Stimulated activated memory B cell treated with anti-CD40 and anti-IgM and Interleukin-4, amounts not matched to agents 10 μg/mL and 1 μg/mL and 100 μg/mL, for 72 hours (primary cell): ENCODE results near the gene NLE1.
"Not testable (repeated sequence)": the region's sequence is repeated elsewhere in the genome, so short reads cannot be mapped to it uniquely, and the experiment has no call there.

ENCODE experiments used
- ATAC-seq: fragments of 150-1000 bp; cut with Tn5 transposase; 2 replicates; pipeline ENCODE4 v1.10.0; 2021
- H3K27ac Mint-ChIP-seq: one replicate; pipeline ENCODE4 v1.8.0; 2022; ENCODE audit warnings: mild to moderate bottlenecking, mixed read lengths
- H3K27me3 Mint-ChIP-seq: one replicate; pipeline ENCODE4 v1.8.0; 2022; ENCODE audit warnings: mixed read lengths
- H3K36me3 Mint-ChIP-seq: one replicate; pipeline ENCODE4 v1.8.0; 2022; ENCODE audit warnings: mixed read lengths
- H3K4me1 Mint-ChIP-seq: one replicate; pipeline ENCODE4 v1.8.0; 2022; ENCODE audit warnings: mixed read lengths
- H3K4me3 Mint-ChIP-seq: one replicate; pipeline ENCODE4 v1.8.0; 2022; ENCODE audit warnings: mild to moderate bottlenecking, moderate library complexity, mixed read lengths
- H3K9me3 Mint-ChIP-seq: one replicate; pipeline ENCODE4 v1.8.0; 2022; ENCODE audit warnings: mixed read lengths

Gene NLE1

DNA sequence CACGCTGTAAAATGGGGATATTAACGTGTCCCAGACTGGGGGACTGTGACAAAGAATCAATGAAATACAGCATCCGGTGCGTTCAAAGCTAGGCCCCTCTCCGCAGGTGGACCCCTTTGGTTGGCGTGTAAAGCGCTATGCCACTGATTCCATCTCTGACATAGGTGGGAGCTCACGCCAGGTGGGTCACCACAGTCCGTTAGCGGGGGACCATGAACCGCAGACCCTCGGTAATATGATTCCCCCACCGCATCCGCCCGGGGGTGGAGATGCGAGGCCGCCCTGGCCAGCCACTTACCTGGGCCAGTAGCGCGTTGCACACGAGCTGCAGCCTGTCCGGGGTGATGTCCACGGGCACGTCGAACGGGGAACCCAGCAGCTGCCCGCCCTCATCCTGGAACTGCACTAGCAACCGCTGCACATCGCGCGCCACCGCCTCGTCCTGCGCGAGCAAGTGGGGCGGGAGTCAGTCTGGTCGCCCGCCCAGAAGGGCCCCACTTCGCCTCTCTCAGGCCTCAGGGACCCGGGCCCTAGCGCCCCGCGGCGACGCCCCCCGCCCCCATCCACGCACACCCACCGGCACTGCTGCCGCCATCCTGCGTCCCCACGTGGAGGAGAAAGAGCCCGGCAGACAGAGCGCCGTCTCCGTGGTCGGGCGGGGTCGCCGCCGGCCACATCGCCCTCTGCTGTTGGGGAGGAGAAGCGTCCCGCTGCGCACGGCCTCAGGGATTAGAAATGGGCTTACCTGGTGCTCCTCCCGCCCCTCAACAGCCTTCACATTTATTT, at the start of gene NLE1:
Gene NLE1 (minus strand): TSS at position 623 of the 786 bp plus-strand sequence. CDS start 28 bp downstream, at position 595.
- Mint-ChIP-seq H3K27me3 (no peaks in the 10 kb centered on the region), H3K4me1 (no peaks in the 10 kb centered on the region), H3K9me3 (no peaks in the 10 kb centered on the region), H3K4me3 (peak within 1 kb of the TSS; percentile 83), H3K27ac (peak within 1 kb of the TSS; percentile 75), H3K36me3 (peaks cover 13% of the 10 kb centered on the region)
- ATAC-seq: peak; percentile 96

DNA sequence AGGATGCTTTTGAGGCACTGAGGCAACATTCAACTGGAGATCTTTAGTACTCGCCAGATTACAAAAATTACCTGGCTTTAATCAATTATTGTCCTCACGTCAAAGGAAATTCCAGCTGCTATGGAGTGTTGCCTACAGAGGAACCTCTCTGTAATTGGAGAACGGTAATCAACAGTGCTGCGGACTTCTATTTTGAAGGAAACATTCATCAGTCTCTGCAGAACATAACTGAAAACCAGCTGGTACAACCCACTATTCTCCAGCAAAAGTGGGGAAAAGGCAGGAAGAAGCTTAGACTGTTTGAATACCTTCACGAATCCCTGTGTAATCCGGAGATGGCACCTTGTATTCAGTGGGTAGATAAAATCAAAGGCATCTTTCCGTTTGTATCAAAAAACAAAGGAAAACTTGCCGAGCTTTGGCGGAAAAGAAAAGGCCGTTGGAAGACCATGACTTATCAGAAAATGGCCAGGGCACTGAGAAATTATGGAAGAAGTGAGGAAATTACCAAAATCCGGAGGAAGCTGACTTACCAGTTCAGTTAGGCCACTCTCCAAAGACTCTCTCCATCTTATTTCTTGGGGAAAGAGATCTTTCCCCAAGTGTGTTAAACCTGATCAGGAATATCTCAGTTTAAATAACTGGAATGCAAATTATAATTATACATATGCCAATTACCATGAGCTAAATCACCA, 49.0 kb upstream of the NLE1 start:
- no peak overlapping the region for H3K27ac Mint-ChIP-seq
- H3K9me3 Mint-ChIP-seq: peaks cover 3% of the 10 kb centered on the region
- peaks cover 47% of the 10 kb centered on the region for H3K27me3 Mint-ChIP-seq
- H3K36me3 Mint-ChIP-seq: no peaks in the 10 kb centered on the region
- H3K4me3 Mint-ChIP-seq: no peak overlapping the region
- ATAC-seq: no peak
- H3K4me1 Mint-ChIP-seq: peaks cover 2% of the 10 kb centered on the region

DNA sequence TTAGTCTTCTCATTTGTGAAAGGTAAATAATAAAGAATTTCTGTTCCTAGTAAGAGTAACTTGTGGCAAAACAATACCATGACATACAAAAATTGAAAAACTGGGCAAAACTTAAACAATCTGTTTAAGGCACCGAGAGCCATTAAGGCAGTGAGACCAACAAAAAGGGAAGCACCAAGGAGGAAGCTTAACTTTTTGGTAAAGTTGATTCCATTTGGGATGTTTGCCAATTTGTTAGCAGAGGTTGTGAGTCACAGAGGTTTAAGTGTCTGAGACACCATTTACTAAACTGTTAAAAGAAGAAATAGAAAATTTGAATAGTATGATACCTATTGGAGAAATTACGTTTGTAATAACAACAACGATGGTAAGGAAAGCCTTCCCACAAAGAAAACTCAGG, 47.2 kb upstream of the NLE1 start:
- ATAC-seq: no peak
- Mint-ChIP-seq H3K4me3 (no peak overlapping the region), H3K36me3 (no peaks in the 10 kb centered on the region), H3K27ac (no peak overlapping the region), H3K9me3 (no peaks in the 10 kb centered on the region), H3K27me3 (peaks cover 47% of the 10 kb centered on the region), H3K4me1 (peaks cover 11% of the 10 kb centered on the region)

GRCh38 chr17:35188111-35188510, 46.0 kb upstream of the NLE1 start:
- H3K36me3 Mint-ChIP-seq: no peaks in the 10 kb centered on the region
- H3K27ac Mint-ChIP-seq: no peak overlapping the region
- peaks cover 15% of the 10 kb centered on the region for H3K4me1 Mint-ChIP-seq
- H3K9me3 Mint-ChIP-seq: no peaks in the 10 kb centered on the region
- H3K4me3 Mint-ChIP-seq: no peak overlapping the region
- ATAC-seq: no peak
- H3K27me3 Mint-ChIP-seq: peaks cover 46% of the 10 kb centered on the region

- Mint-ChIP-seq H3K36me3 (no peaks in the 10 kb centered on the region), H3K9me3 (no peaks in the 10 kb centered on the region), H3K4me1 (peaks cover 19% of the 10 kb centered on the region), H3K4me3 (no peak overlapping the region), H3K27ac (no peak overlapping the region), H3K27me3 (peaks cover 46% of the 10 kb centered on the region)
- no peak for ATAC-seq
Observed at GRCh38 chr17:35187481-35187880, 45.4 kb upstream of the NLE1 start.

GRCh38 chr17:35185849-35186248, 43.7 kb upstream of the NLE1 start:
- ATAC-seq: peak; percentile 85
- Mint-ChIP-seq H3K27me3 (peaks cover 52% of the 10 kb centered on the region), H3K4me3 (no peak overlapping the region)

DNA sequence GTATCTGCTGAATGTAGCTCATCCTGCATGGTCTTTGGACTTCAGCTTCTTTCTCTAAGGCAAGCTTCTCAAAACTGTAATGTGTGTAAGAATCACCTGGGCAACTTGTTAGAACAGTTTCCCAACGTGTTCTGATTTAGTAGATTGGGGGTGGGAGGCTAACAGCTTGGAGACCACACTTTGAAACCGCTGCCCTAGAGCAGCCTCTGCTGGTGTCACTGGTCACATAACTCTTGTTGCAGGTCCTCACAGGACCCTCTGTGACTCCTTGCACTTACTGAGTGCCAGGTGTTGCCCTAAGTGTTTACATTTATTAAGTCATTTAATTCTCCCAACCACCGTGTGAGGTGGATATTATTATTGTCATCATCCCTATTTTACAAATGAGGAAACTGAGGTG, 42.2 kb upstream of the NLE1 start:
- Mint-ChIP-seq H3K9me3 (no peaks in the 10 kb centered on the region), H3K4me1 (peaks cover 19% of the 10 kb centered on the region), H3K27me3 (peaks cover 52% of the 10 kb centered on the region), H3K4me3 (no peak overlapping the region), H3K27ac (no peak overlapping the region), H3K36me3 (no peaks in the 10 kb centered on the region)
- no peak for ATAC-seq

More at GRCh38 chr17:35185849-35186248, 43.7 kb upstream of the NLE1 start:
- peaks cover 19% of the 10 kb centered on the region for H3K4me1 Mint-ChIP-seq
- H3K9me3 Mint-ChIP-seq: no peaks in the 10 kb centered on the region
- no peak overlapping the region for H3K27ac Mint-ChIP-seq
- no peaks in the 10 kb centered on the region for H3K36me3 Mint-ChIP-seq

- peaks cover 19% of the 10 kb centered on the region for H3K4me1 Mint-ChIP-seq
Observed at GRCh38 chr17:35183332-35183731, 41.2 kb upstream of the NLE1 start.

GRCh38 chr17:35179379-35179778, 37.3 kb upstream of the NLE1 start:
- H3K27ac Mint-ChIP-seq, H3K4me3 Mint-ChIP-seq, H3K9me3 Mint-ChIP-seq, ATAC-seq, H3K36me3 Mint-ChIP-seq: not testable (repeated sequence)
- Mint-ChIP-seq H3K4me1 (peaks cover 16% of the 10 kb centered on the region), H3K27me3 (peaks cover 41% of the 10 kb centered on the region)

More at GRCh38 chr17:35183332-35183731, 41.2 kb upstream of the NLE1 start:
- ATAC-seq: no peak
- Mint-ChIP-seq H3K27ac (no peak overlapping the region), H3K36me3 (no peaks in the 10 kb centered on the region), H3K4me3 (no peak overlapping the region), H3K9me3 (no peaks in the 10 kb centered on the region), H3K27me3 (peaks cover 52% of the 10 kb centered on the region)

DNA sequence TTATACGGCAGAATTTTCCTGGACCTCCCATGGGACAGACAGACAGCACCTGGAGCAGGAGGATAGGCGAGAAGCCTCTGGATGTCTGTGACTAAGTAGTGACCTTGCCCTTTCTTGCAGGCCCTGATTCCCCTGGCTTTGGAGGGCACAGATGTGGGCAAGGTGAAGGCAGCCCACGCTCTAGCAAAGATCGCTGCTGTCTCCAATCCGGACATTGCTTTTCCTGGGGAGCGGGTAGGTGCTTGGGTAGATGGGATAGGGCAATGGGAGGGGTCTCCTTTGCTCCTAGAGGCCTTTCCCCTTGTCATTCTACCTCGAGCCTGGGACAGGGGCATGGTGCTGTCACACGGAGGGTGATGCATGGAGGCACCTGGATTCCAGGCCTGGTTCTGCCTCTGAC, 34.8 kb upstream of the NLE1 start:
- no peak for ATAC-seq
- no peaks in the 10 kb centered on the region for H3K36me3 Mint-ChIP-seq
- H3K4me3 Mint-ChIP-seq: no peak overlapping the region
- peaks cover 8% of the 10 kb centered on the region for H3K4me1 Mint-ChIP-seq
- H3K27ac Mint-ChIP-seq: no peak overlapping the region
- peaks cover 31% of the 10 kb centered on the region for H3K27me3 Mint-ChIP-seq
- no peaks in the 10 kb centered on the region for H3K9me3 Mint-ChIP-seq

DNA sequence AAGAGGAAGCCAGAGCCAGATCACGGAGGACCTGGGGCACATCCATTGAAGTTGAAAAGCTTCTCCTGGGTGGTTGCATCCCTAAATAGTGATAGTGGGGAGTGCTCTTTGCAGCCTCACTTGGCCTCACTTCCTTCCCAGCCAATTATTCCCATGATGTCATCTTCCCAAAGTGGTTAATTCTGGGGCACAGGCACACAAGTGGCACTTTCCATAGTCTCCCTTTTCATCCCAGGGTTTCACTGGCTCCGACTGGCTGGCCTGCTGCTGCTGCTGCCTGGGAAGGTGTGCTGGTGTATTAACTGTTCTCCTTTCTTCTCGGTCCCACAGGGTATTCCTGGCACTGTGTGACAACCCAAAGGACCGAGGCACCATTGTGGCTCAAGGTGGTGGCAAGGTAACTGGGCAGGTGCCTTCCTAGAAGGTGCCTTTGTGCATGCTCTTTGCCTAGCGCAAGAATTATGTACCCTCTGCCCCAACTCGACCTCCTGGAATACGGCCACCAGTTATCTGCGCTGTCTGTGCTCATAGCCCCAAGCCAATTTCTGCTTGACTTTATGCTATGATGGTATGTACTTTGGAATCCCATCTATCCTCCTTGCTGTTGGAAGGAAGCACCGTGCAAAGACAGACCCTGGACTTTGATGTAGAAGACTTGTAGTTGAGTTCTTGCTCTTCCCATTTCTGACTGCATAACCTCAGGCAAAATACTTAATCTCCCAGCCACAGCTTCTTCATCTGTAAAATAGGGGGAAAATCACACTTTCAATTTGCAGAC, 33.7 kb upstream of the NLE1 start:
- Mint-ChIP-seq H3K36me3 (no peaks in the 10 kb centered on the region), H3K9me3 (no peaks in the 10 kb centered on the region), H3K27ac (no peak overlapping the region), H3K27me3 (peaks cover 24% of the 10 kb centered on the region), H3K4me3 (no peak overlapping the region), H3K4me1 (peaks cover 8% of the 10 kb centered on the region)
- no peak for ATAC-seq

DNA sequence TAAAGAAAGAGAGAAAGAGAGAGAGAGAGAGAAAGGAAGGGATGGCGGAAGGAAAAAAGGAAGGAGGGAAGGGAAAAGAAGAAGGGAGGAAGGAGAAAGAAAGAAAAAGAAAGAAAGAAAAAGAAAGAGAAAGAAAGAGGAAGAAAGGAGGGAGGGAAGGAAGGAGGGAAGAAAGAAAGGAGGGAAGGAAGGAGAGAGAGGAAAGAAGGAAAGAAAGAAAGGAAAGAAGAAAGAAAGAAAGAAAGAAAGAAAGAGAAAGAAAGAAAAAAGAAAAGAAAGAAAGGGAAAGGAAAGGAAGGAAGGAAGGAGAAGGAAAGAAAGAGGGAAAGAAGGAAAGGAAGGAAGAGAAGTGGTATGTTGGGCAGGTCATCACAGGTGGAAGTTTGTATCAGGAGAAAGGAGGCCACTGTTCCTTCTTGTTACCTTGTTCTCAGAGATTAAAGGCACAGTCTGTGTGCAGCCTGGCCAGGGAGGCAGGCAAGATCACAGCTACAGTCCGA, 32.8 kb upstream of the NLE1 start:
- Mint-ChIP-seq H3K4me3 (no peak overlapping the region), H3K4me1 (peaks cover 8% of the 10 kb centered on the region), H3K27me3 (peaks cover 26% of the 10 kb centered on the region), H3K27ac (no peak overlapping the region), H3K36me3 (no peaks in the 10 kb centered on the region), H3K9me3 (no peaks in the 10 kb centered on the region)
- ATAC-seq: no peak

- not testable (repeated sequence) for H3K27ac Mint-ChIP-seq, H3K4me1 Mint-ChIP-seq, H3K9me3 Mint-ChIP-seq, ATAC-seq, H3K36me3 Mint-ChIP-seq, H3K4me3 Mint-ChIP-seq
- peaks cover 51% of the 10 kb centered on the region for H3K27me3 Mint-ChIP-seq
Observed at GRCh38 chr17:35172321-35172720, 30.2 kb upstream of the NLE1 start.

DNA sequence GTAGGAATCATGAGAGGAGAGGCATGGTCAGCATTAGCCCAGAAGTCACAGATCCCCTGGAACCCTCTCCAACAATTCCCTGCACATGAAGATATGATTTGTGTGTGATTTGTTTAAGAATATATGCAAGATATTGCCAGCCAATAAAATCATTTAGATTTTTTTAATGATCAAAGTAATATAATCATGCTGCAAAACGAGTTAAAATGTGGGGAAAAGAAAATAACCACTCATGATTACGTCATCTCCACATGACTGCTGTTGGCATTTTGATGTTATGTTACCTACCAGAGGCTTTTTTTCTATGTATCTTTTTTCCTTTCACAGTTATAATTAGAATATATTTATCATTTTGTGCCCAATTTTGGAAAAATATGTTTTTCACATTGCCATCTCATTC, 29.7 kb upstream of the NLE1 start:
- Mint-ChIP-seq H3K9me3 (no peaks in the 10 kb centered on the region), H3K4me1 (no peaks in the 10 kb centered on the region), H3K27ac (no peak overlapping the region), H3K36me3 (no peaks in the 10 kb centered on the region), H3K27me3 (peaks cover 51% of the 10 kb centered on the region), H3K4me3 (no peak overlapping the region)
- ATAC-seq: no peak
